ENCODE data around the gene ZNF536. TPM values are rescaled to one million over a fixed set of nuclear protein-coding genes. Genes with fewer than 3 reads are reported as not detected.

Gene ZNF536
- total RNA-seq, 1 experiment from 2014 or later: not detected

DNA sequence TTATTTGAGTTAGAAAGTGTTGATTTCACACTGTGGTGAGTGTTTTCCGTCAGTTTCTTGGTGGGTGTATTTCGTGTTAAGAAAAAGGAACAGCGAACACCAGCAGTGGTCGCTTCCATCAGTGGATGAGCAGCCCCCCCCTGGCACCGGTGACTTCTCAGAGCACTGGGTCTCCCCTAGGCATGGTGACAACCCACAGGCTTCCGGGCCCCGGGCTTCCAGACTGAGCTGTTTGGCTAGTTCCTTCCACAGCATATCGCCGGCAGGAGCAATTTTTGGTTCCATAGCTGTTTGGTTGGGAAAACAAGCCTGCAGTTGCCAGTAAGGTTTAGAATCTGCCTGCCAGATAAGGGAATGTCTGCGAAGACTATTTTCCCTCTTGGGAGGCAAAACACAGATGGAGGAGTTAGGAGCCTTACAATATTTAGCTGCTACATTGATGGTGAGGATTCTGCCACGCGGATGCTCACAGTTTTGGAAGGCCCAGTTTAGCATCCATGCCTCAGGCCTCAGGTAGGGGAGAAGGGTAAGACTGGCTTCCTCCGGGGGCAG, 18.7 kb upstream of the ZNF536 start:
- Histone ChIP-seq H3K4me2 (ENCODE audit: insufficient read depth, insufficient read length, low read length) (no peak overlapping the region), H3K27ac (ENCODE audit: insufficient read length, low read depth, low read length) (no peak overlapping the region), H3K4ac (ENCODE audit: low read depth, low read length) (no peak overlapping the region), H2BK5ac (ENCODE audit: insufficient read length, low read length) (no peak overlapping the region), H4K8ac (replicated peaks; ENCODE audit: insufficient read length, low read depth, low read length) (no peak overlapping the region), H4K91ac (ENCODE audit: insufficient read length, low read depth, low read length) (no peak overlapping the region), H4K5ac (ENCODE audit: insufficient read length, low read depth, low read length) (no peak overlapping the region), H2BK120ac (ENCODE audit: low read depth, low read length, poor library complexity, severe bottlenecking) (no peak overlapping the region), H3K14ac (ENCODE audit: insufficient read depth, low read length) (no peak overlapping the region; the same call in 1 of the 2 replicates), H3K4me1 (ENCODE audit: insufficient read depth, low read length) (peaks cover 4% of the 10 kb centered on the region; the same call in 1 of the 2 replicates), H3K23me2 (ENCODE audit: insufficient read length, low read depth, low read length, poor library complexity, severe bottlenecking) (no peaks in the 10 kb centered on the region), H3K23ac (ENCODE audit: insufficient read length, low read depth, low read length) (no peak overlapping the region), H3K9ac (ENCODE audit: extremely low read depth, insufficient read length, low read length) (no peak overlapping the region), H3K79me1 (ENCODE audit: insufficient read depth, low read depth, low read length, poor library complexity, severe bottlenecking) (no peaks in the 10 kb centered on the region), H2AFZ (ENCODE audit: low read length) (no peak overlapping the region), H3K79me2 (ENCODE audit: insufficient read depth, low read length) (no peaks in the 10 kb centered on the region), H3K9me3 (ENCODE audit: control insufficient read depth, low read depth, low read length) (no peaks in the 10 kb centered on the region), H3T11ph (ENCODE audit: low read length) (no peak overlapping the region), H2BK15ac (ENCODE audit: low read depth, low read length) (no peak overlapping the region), H3K18ac (ENCODE audit: insufficient read length, low read depth, low read length) (no peak overlapping the region), H4K20me1 (ENCODE audit: control insufficient read depth, insufficient read depth, insufficient read length) (no peaks in the 10 kb centered on the region), H3K27me3 (ENCODE audit: insufficient read depth, low read length) (no peaks in the 10 kb centered on the region), H3K56ac (ENCODE audit: insufficient read length, low read depth, low read length) (no peak overlapping the region), H2BK12ac (ENCODE audit: insufficient read length, low read depth, low read length) (no peak overlapping the region), H2BK20ac (ENCODE audit: low read depth, low read length, poor library complexity, severe bottlenecking) (no peak overlapping the region), H2AK5ac (ENCODE audit: insufficient read length, low read length) (no peak overlapping the region)
- Mint-ChIP-seq H3K36me3 (ENCODE audit: insufficient read depth in 1 of 3, low read depth in 3 of 3) (0 out of 7 replicates have a peak, but pooled peaks cover 0 to 1% (median 0%) of the 10 kb centered on the region in 3 experiments), H3K4me3 (no peak overlapping the region), H3K27me3 (ENCODE audit: low read depth) (no peaks in the 10 kb centered on the region), H3K4me1 (peaks cover 27 to 37% of the 10 kb centered on the region in 2 experiments), H3K27ac (peak overlapping the region in 1 of 3 experiments; percentile 5; a peak in 1 of 7 replicates), H3K9me3 (no peaks in the 10 kb centered on the region; a peak in 1 of 5 replicates)
- no peak for DNase-seq
- no CpG with 5 or more reads among the region's 13 CpGs for WGBS (ENCODE audit: extremely low coverage, insufficient read length, low lambda C conversion rate)
- TF ChIP-seq CTCF (conservative IDR thresholded peaks at IDR 0.05): no peak

All from H9 (cell line).